CD4-positive, alpha-beta T cell treated with Interferon gamma for 1 hour (primary cell): Measurements from ENCODE around the gene PTPRT.
"Not testable (repeated sequence)": the region's sequence is repeated elsewhere in the genome, so short reads cannot be mapped to it uniquely, and the experiment has no call there.

Experiments
- DNase-seq: peaks from one replicate; pipeline ENCODE4 v3.0.0-alpha.2; 2020

The PTPRT gene

GRCh38 chr20:42258564-42259302 lies 931.0 kb downstream of the PTPRT start:
- DNase-seq: no peak

- DNase-seq: no peak
Measured at GRCh38 chr20:42255821-42256220, 933.9 kb downstream of the PTPRT start.

GRCh38 chr20:42254673-42255072 lies 935.0 kb downstream of the PTPRT start:
- DNase-seq: no peak

GRCh38 chr20:42252116-42252515 lies 937.6 kb downstream of the PTPRT start:
- no peak for DNase-seq

GRCh38 chr20:42218621-42219374 lies 970.9 kb downstream of the PTPRT start:
- no peak for DNase-seq

- no peak for DNase-seq
Measured at GRCh38 chr20:42214074-42214473, 975.6 kb downstream of the PTPRT start.

GRCh38 chr20:42212391-42212790 lies 977.3 kb downstream of the PTPRT start:
- no peak for DNase-seq

GRCh38 chr20:42206557-42206956 lies 983.1 kb downstream of the PTPRT start:
- not testable (repeated sequence) for DNase-seq

- no peak for DNase-seq
Measured at GRCh38 chr20:42204109-42204660, 985.5 kb downstream of the PTPRT start.

- DNase-seq: no peak
Measured at GRCh38 chr20:42197599-42197998, 992.1 kb downstream of the PTPRT start.

GRCh38 chr20:42193119-42193518 lies 996.6 kb downstream of the PTPRT start:
- no peak for DNase-seq

- no peak for DNase-seq
Measured at GRCh38 chr20:42192321-42192720, 997.4 kb downstream of the PTPRT start.

GRCh38 chr20:42191140-42191860 lies 998.4 kb downstream of the PTPRT start:
- DNase-seq: no peak

GRCh38 chr20:42190084-42190483 lies 999.6 kb downstream of the PTPRT start:
- DNase-seq: no peak

- no peak for DNase-seq
Measured at GRCh38 chr20:42186337-42186736, 1003.4 kb downstream of the PTPRT start.

- DNase-seq: no peak
Measured at GRCh38 chr20:42183147-42183546, 1006.6 kb downstream of the PTPRT start.

GRCh38 chr20:42181064-42181463 lies 1008.6 kb downstream of the PTPRT start:
- no peak for DNase-seq

- no peak for DNase-seq
Measured at GRCh38 chr20:42179768-42180167, 1009.9 kb downstream of the PTPRT start.

- DNase-seq: no peak
Measured at GRCh38 chr20:42173440-42173839, 1016.3 kb downstream of the PTPRT start.

GRCh38 chr20:42164121-42164890 lies 1025.4 kb downstream of the PTPRT start:
- no peak for DNase-seq

GRCh38 chr20:42161228-42161829 lies 1028.4 kb downstream of the PTPRT start:
- DNase-seq: no peak

- no peak for DNase-seq
Measured at GRCh38 chr20:42159808-42160207, 1029.9 kb downstream of the PTPRT start.
